ENCODE measurements around the gene KCNN2.
"Not testable (repeated sequence)": the region's sequence is repeated elsewhere in the genome, so short reads cannot be mapped to it uniquely, and the experiment has no call there.

The KCNN2 gene

GRCh38 chr5:114419959-114420358 lies 58.1 kb downstream of the KCNN2 start:
- DNase-seq (ENCODE audit: low read depth, low spot score) = no peak

- no peak for DNase-seq (ENCODE audit: low read depth, low spot score)
Measured at GRCh38 chr5:114427204-114427603, 65.3 kb downstream of the KCNN2 start.

- no peak for DNase-seq (ENCODE audit: low read depth, low spot score)
Measured at GRCh38 chr5:114430532-114430931, 68.7 kb downstream of the KCNN2 start.

GRCh38 chr5:114432684-114433083 lies 70.8 kb downstream of the KCNN2 start:
- DNase-seq (ENCODE audit: low read depth, low spot score) = not testable (repeated sequence)

- DNase-seq (ENCODE audit: low read depth, low spot score) = no peak
Measured at GRCh38 chr5:114434396-114435219, 72.7 kb downstream of the KCNN2 start.

- no peak for DNase-seq (ENCODE audit: low read depth, low spot score)
Measured at GRCh38 chr5:114435220-114435481, 73.3 kb downstream of the KCNN2 start.

- DNase-seq (ENCODE audit: low read depth, low spot score) = no peak
Measured at GRCh38 chr5:114435885-114436299, 74.0 kb downstream of the KCNN2 start.

- no peak for DNase-seq (ENCODE audit: low read depth, low spot score)
Measured at GRCh38 chr5:114437936-114438335, 76.1 kb downstream of the KCNN2 start.

GRCh38 chr5:114438471-114438870 lies 76.6 kb downstream of the KCNN2 start:
- DNase-seq (ENCODE audit: low read depth, low spot score) = no peak

- DNase-seq (ENCODE audit: low read depth, low spot score) = no peak
Measured at GRCh38 chr5:114447084-114447773, 85.4 kb downstream of the KCNN2 start.

GRCh38 chr5:114448481-114448880 lies 86.6 kb downstream of the KCNN2 start:
- DNase-seq (ENCODE audit: low read depth, low spot score) = no peak

- DNase-seq (ENCODE audit: low read depth, low spot score) = peak; percentile 7
Measured at GRCh38 chr5:114449860-114450421, 88.1 kb downstream of the KCNN2 start.

GRCh38 chr5:114450437-114450836 lies 88.6 kb downstream of the KCNN2 start:
- DNase-seq (ENCODE audit: low read depth, low spot score) = no peak

- no peak for DNase-seq (ENCODE audit: low read depth, low spot score)
Measured at GRCh38 chr5:114458726-114459125, 96.9 kb downstream of the KCNN2 start.

GRCh38 chr5:114467171-114467570 lies 105.3 kb downstream of the KCNN2 start:
- DNase-seq (ENCODE audit: low read depth, low spot score) = no peak

GRCh38 chr5:114467729-114468128 lies 105.9 kb downstream of the KCNN2 start:
- DNase-seq (ENCODE audit: low read depth, low spot score) = no peak

- no peak for DNase-seq (ENCODE audit: low read depth, low spot score)
Measured at GRCh38 chr5:114469372-114469771, 107.5 kb downstream of the KCNN2 start.

GRCh38 chr5:114471529-114471928 lies 109.7 kb downstream of the KCNN2 start:
- no peak for DNase-seq (ENCODE audit: low read depth, low spot score)

GRCh38 chr5:114473541-114473940 lies 111.7 kb downstream of the KCNN2 start:
- no peak for DNase-seq (ENCODE audit: low read depth, low spot score)

- DNase-seq (ENCODE audit: low read depth, low spot score) = no peak
Measured at GRCh38 chr5:114477816-114478334, 116.0 kb downstream of the KCNN2 start.

- no peak for DNase-seq (ENCODE audit: low read depth, low spot score)
Measured at GRCh38 chr5:114500756-114501155, 138.9 kb downstream of the KCNN2 start.

- DNase-seq (ENCODE audit: low read depth, low spot score) = no peak
Measured at GRCh38 chr5:114504560-114504959, 142.7 kb downstream of the KCNN2 start.

GRCh38 chr5:114524221-114524620 lies 162.4 kb downstream of the KCNN2 start:
- DNase-seq (ENCODE audit: low read depth, low spot score) = no peak

Measured in brain pericyte (primary cell).